IMR-90 (cell line): ENCODE measurements around the gene MAG. TPM values are rescaled to one million over a fixed set of nuclear protein-coding genes. Genes with fewer than 3 reads are reported as not detected.
A peak's percentile ranks its signal among the peaks of the same experiment; 100 is the strongest.

ENCODE experiments used
- ATAC-seq: fragments of 200-7000 bp; cut with Tn5 transposase; 2 replicates; pipeline ENCODE4 v1.9.1; 2020; ENCODE audit warnings: low read depth, mild to moderate bottlenecking, moderate library complexity
- BruUV-seq: library from RNA; stranded (reverse); fragments of 400-500 nt; replicated peaks from 2 replicates; lab custom pipeline; 2021; lab: Mats Ljungman, UMichigan
- CTCF ChIA-PET: fragments of 300-600 bp; formaldehyde crosslinking; extraction: SDS; loops from one replicate; lab custom pipeline; 2021; ENCODE audit warnings: antibody characterized with exemption; lab: Yijun Ruan, JAX
- POLR2A ChIA-PET: fragments of 300-600 bp; sonication (Branson Sonifier 250); formaldehyde crosslinking; loops from one replicate; lab custom pipeline; 2022; ENCODE audit warnings: antibody characterized with exemption; ENCODE audit not compliant: unreplicated experiment; lab: Charles Lee
- DNase-seq: peaks from one replicate; pipeline ENCODE4 v3.0.0; 2013
- H2AFZ ChIP-seq: replicated peaks from 2 replicates; pipeline ENCODE3; 2013; ENCODE audit warnings: low read length, mild to moderate bottlenecking; ENCODE audit not compliant: poor library complexity
- H2AK5ac ChIP-seq: 2 replicates; pipeline ENCODE4 v1.6.1; 2013; ENCODE audit warnings: low read depth, low read length, inconsistent platforms
- H2AK9ac ChIP-seq: replicated peaks from 2 replicates; pipeline ENCODE3; 2013; ENCODE audit warnings: mild to moderate bottlenecking, low read depth, low read length, moderate library complexity; ENCODE audit not compliant: poor library complexity
- H2BK120ac ChIP-seq: 2 replicates; pipeline ENCODE4 v1.6.1; 2013; ENCODE audit warnings: low read depth, low read length, inconsistent platforms
- H2BK15ac ChIP-seq: 3 replicates; pipeline ENCODE4 v1.6.1; 2013; ENCODE audit warnings: low read depth, low read length, inconsistent platforms
- H2BK20ac ChIP-seq: 2 replicates; pipeline ENCODE4 v1.6.1; 2013; ENCODE audit warnings: low read depth, mild to moderate bottlenecking, inconsistent platforms, low read length, moderate library complexity
- H2BK5ac ChIP-seq: 2 replicates; pipeline ENCODE4 v1.6.1; 2013; ENCODE audit warnings: mild to moderate bottlenecking, low read depth, low read length, inconsistent platforms; ENCODE audit not compliant: poor library complexity, severe bottlenecking
- H3K14ac ChIP-seq: replicated peaks from 2 replicates; pipeline ENCODE4 v1.6.1; 2013; ENCODE audit warnings: low read depth, low read length, inconsistent platforms
- H3K18ac ChIP-seq: 2 replicates; pipeline ENCODE4 v1.6.1; 2013; ENCODE audit warnings: low read depth, low read length, control low read depth
- H3K23ac ChIP-seq: 2 replicates; pipeline ENCODE4 v1.6.1; 2013; ENCODE audit warnings: low read depth, low read length, inconsistent platforms
- H3K27ac ChIP-seq: 2 replicates; pipeline ENCODE4 v1.5.1; 2013; ENCODE audit warnings: mild to moderate bottlenecking, control low read depth, low read length; ENCODE audit not compliant: insufficient read depth
- H3K27me3 ChIP-seq: 2 replicates; pipeline ENCODE4 v1.6.1; 2013; ENCODE audit warnings: low read length; ENCODE audit not compliant: control insufficient read depth, insufficient read depth
- H3K36me3 ChIP-seq: 2 replicates; pipeline ENCODE4 v1.6.1; 2013; ENCODE audit warnings: low read length, mixed read lengths; ENCODE audit not compliant: control insufficient read depth, insufficient read depth
- H3K4ac ChIP-seq: 2 replicates; pipeline ENCODE4 v1.6.1; 2013; ENCODE audit warnings: low read depth, low read length, inconsistent platforms
- H3K4me1 ChIP-seq: 2 replicates; pipeline ENCODE4 v1.6.1; 2013; ENCODE audit warnings: low read length, mixed read lengths; ENCODE audit not compliant: control insufficient read depth, insufficient read depth
- H3K4me2 ChIP-seq: 2 replicates; pipeline ENCODE4 v1.6.1; 2013; ENCODE audit warnings: low read depth, mild to moderate bottlenecking, control low read depth, low read length, moderate library complexity
- H3K4me3 ChIP-seq: 2 replicates; pipeline ENCODE4 v1.5.1; 2013; ENCODE audit warnings: low read depth, mild to moderate bottlenecking, control low read depth, low read length, moderate library complexity; ENCODE audit not compliant: insufficient read depth
- H3K56ac ChIP-seq: 2 replicates; pipeline ENCODE4 v1.6.1; 2013; ENCODE audit warnings: low read length, inconsistent platforms; ENCODE audit not compliant: insufficient read depth; ENCODE audit errors: extremely low read depth
- H3K79me1 ChIP-seq, 2 experiments: 2 replicates each; pipeline ENCODE4 v1.6.1; 2013; ENCODE audit warnings: low read length in 2 of 2, inconsistent platforms in 1 of 2, low read depth in 1 of 2
- H3K9ac ChIP-seq: 2 replicates; pipeline ENCODE4 v1.6.1; 2013; ENCODE audit warnings: low read depth, low read length, control low read depth
- H3K9me1 ChIP-seq: 2 replicates; pipeline ENCODE4 v1.6.1; 2013; ENCODE audit warnings: low read length, inconsistent platforms; ENCODE audit not compliant: insufficient read depth
- H3K9me3 ChIP-seq: 2 replicates; pipeline ENCODE4 v1.6.1; 2013; ENCODE audit warnings: low read length; ENCODE audit not compliant: control insufficient read depth, insufficient read depth
- H4K20me1 ChIP-seq: 2 replicates; pipeline ENCODE4 v1.6.1; 2013; ENCODE audit warnings: low read length, inconsistent platforms; ENCODE audit not compliant: insufficient read depth
- H4K5ac ChIP-seq: 2 replicates; pipeline ENCODE4 v1.6.1; 2013; ENCODE audit warnings: mild to moderate bottlenecking, low read depth, low read length, control low read depth
- H4K8ac ChIP-seq, 2 experiments: 2 replicates each; pipeline ENCODE4 v1.6.1; 2013; ENCODE audit warnings: low read depth in 2 of 2, low read length in 2 of 2, control low read depth in 1 of 2, inconsistent platforms in 1 of 2
- H4K91ac ChIP-seq: 2 replicates; pipeline ENCODE4 v1.6.1; 2013; ENCODE audit warnings: low read depth, low read length, inconsistent platforms; ENCODE audit not compliant: insufficient read depth
- BHLHE40 ChIP-seq: fragments of 150-350 bp; IDR thresholded peaks from 2 replicates; pipeline ENCODE4 v1.6.1; 2016; ENCODE audit warnings: mild to moderate bottlenecking, low read depth, low read length
- CEBPB ChIP-seq: IDR thresholded peaks from 2 replicates; pipeline ENCODE4 v1.6.1; 2012; ENCODE audit warnings: low read depth, low read length, improper control_type of control experiment
- FOS ChIP-seq: fragments of 150-350 bp; IDR thresholded peaks from 2 replicates; pipeline ENCODE4 v1.6.1; 2016; ENCODE audit warnings: low read depth, low read length
- NFE2L2 ChIP-seq: fragments of 150-350 bp; IDR thresholded peaks from 2 replicates; pipeline ENCODE4 v1.6.1; 2016; ENCODE audit warnings: low read depth, mild to moderate bottlenecking, low read length
- RFX5 ChIP-seq: IDR thresholded peaks from 2 replicates; pipeline ENCODE4 v1.8.0; 2012; ENCODE audit warnings: low read depth, mild to moderate bottlenecking, low read length, moderate library complexity
- WGBS, 2 experiments: methylation state at CpG; one replicate each; pipeline versions ENCODE4 v1.1.5 to v1.1.7; 2013; ENCODE audit warnings: missing lambda C conversion rate in 2 of 2; ENCODE audit not compliant: insufficient read length in 1 of 2; ENCODE audit errors: extremely low coverage in 2 of 2; 5-methylcytosine and 5-hydroxymethylcytosine counted together
- dilution Hi-C: fragments of 300-500 bp; cut with HindIII; formaldehyde crosslinking; loops from one replicate; pipeline ENCODE4 v1.14.3; 2018; ENCODE audit warnings: low sequenced_read_pairs; ENCODE audit not compliant: unreplicated experiment
- in situ Hi-C: fragments of 300-500 bp; cut with MboI; formaldehyde crosslinking; loops from 3 replicates; pipeline ENCODE4 v1.14.3; 2019; ENCODE audit warnings: low sequenced_read_pairs, inconsistent platforms, mixed read lengths
- intact Hi-C: fragments of 100-400 bp; cut with micrococcal nuclease; formaldehyde crosslinking; loops from 2 replicates; pipeline ENCODE4 v1.10.0; 2022
- polyA plus RNA-seq, 3 experiments: library from polyadenylated mRNA; depleted of rRNA; stranded (reverse); fragments of >200 nt; gene quantifications; 2 replicates each; pipeline ENCODE4 v1.2.3, GENCODE V29; 2012; ENCODE audit warnings: low replicate concordance in 1 of 3
- total RNA-seq: library from RNA; depleted of rRNA; stranded (reverse); fragments of >200 nt; gene quantifications from 2 replicates; pipeline ENCODE4 v1.2.3, GENCODE V29; 2012
- TF ChIP-seq, protein P1 (sequence below): conservative IDR thresholded peaks from 2 replicates; pipeline ENCODE4 v1.5.1; 2012; ENCODE audit warnings: mild to moderate bottlenecking, low read depth, low read length, improper control_type of control experiment

MAG gene
- total and polyA plus RNA-seq, 2 of the 4 experiments (the other 2 are of a cell fraction) = not detected

GRCh38 chr19:35247526-35248309 is 44.2 kb upstream of the MAG start:
- Histone ChIP-seq H2BK5ac (no peak overlapping the region), H4K5ac (no peak overlapping the region), H3K9ac (no peak overlapping the region), H3K4me1 (no peaks in the 10 kb centered on the region), H3K14ac (no peak overlapping the region), H2BK20ac (no peak overlapping the region), H3K23ac (no peak overlapping the region), H2BK15ac (no peak overlapping the region), H3K27ac (no peak overlapping the region), H2BK120ac (no peak overlapping the region), H3K9me3 (no peaks in the 10 kb centered on the region), H2AK9ac (no peak overlapping the region), H3K4me2 (no peak overlapping the region), H3K18ac (no peak overlapping the region), H4K20me1 (no peaks in the 10 kb centered on the region), H3K79me1 (no peaks in the 10 kb centered on the region), H3K56ac (no peak overlapping the region), H4K91ac (no peak overlapping the region), H3K9me1 (no peaks in the 10 kb centered on the region), H4K8ac (no peak overlapping the region), H3K36me3 (no peaks in the 10 kb centered on the region), H3K27me3 (peaks cover 37% of the 10 kb centered on the region), H3K4ac (no peak overlapping the region), H3K4me3 (no peak overlapping the region), H2AK5ac (no peak overlapping the region), H2AFZ (peak overlapping the region; percentile 32)
- no TSS peak for BruUV-seq
- dilution Hi-C loops (no loop called here), intact Hi-C loops (no loop called here), in situ Hi-C loops (no loop called here)
- POLR2A ChIA-PET = no interaction called here
- CTCF ChIA-PET = no interaction called here
- DNase-seq = no peak
- WGBS, 2 experiments = 0% methylated on average over 10 of the region's 42 CpGs; no CpG with 5 or more reads in 1 of the 2 experiments
- no peak for ATAC-seq
- TF ChIP-seq RFX5 (no peak), NFE2L2 (no peak), FOS (no peak), BHLHE40 (no peak), CEBPB (no peak)
- TF ChIP-seq, protein P1, sequence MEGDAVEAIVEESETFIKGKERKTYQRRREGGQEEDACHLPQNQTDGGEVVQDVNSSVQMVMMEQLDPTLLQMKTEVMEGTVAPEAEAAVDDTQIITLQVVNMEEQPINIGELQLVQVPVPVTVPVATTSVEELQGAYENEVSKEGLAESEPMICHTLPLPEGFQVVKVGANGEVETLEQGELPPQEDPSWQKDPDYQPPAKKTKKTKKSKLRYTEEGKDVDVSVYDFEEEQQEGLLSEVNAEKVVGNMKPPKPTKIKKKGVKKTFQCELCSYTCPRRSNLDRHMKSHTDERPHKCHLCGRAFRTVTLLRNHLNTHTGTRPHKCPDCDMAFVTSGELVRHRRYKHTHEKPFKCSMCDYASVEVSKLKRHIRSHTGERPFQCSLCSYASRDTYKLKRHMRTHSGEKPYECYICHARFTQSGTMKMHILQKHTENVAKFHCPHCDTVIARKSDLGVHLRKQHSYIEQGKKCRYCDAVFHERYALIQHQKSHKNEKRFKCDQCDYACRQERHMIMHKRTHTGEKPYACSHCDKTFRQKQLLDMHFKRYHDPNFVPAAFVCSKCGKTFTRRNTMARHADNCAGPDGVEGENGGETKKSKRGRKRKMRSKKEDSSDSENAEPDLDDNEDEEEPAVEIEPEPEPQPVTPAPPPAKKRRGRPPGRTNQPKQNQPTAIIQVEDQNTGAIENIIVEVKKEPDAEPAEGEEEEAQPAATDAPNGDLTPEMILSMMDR = no peak
